GM06990 (cell line): ENCODE measurements around the gene CNDP2.

Experiments
- DNase-seq: peaks from one replicate; pipeline ENCODE4 v3.0.0-alpha.2; 2011; ENCODE audit not compliant: insufficient read length; ENCODE audit errors: extremely low read depth
- H3K27me3 ChIP-seq: replicated peaks from 2 replicates; pipeline ENCODE4 v1.6.0; 2011; ENCODE audit warnings: low read length; ENCODE audit not compliant: control insufficient read depth, insufficient read depth
- H3K36me3 ChIP-seq: 2 replicates; pipeline ENCODE4 v1.5.1; 2011; ENCODE audit warnings: low read length; ENCODE audit not compliant: control insufficient read depth, insufficient read depth
- H3K4me3 ChIP-seq: replicated peaks from 2 replicates; pipeline ENCODE4 v1.5.1; 2011; ENCODE audit warnings: low read depth, mild to moderate bottlenecking, control low read depth, low read length
- TF ChIP-seq, protein P1 (sequence below): IDR thresholded peaks from 2 replicates; pipeline ENCODE4 v1.5.1; 2011; ENCODE audit warnings: low read length, control low read depth, mild to moderate bottlenecking, inconsistent platforms; ENCODE audit not compliant: insufficient read depth, poor library complexity, severe bottlenecking

CNDP2 gene

DNA sequence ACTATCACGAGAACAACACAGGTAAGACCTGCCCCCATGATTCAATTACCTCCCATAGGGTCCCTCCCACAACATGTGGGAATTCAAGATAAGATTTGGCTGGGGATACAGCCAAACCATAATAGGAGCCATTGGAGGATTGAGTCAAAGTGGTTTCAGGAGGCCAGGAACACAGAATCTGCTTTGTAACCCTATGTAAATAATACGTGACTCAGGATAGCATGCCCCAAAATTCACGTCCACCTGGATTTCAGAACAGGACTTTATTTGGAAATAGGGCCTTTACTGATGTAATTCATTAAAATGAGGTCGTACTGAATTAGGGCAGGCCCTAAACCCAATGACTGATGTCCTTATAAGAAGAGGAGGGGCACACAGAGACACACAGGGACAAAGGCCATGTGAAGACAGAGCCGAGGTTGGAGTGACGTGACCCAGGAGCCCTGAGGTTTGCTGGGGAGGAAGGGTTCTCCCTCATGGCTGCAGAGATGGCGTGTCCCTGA is 16.0 kb upstream of the CNDP2 start:
- DNase-seq = no peak
- Histone ChIP-seq H3K27me3 (no peaks in the 10 kb centered on the region), H3K4me3 (no peak overlapping the region), H3K36me3 (no peaks in the 10 kb centered on the region)
- TF ChIP-seq, protein P1, sequence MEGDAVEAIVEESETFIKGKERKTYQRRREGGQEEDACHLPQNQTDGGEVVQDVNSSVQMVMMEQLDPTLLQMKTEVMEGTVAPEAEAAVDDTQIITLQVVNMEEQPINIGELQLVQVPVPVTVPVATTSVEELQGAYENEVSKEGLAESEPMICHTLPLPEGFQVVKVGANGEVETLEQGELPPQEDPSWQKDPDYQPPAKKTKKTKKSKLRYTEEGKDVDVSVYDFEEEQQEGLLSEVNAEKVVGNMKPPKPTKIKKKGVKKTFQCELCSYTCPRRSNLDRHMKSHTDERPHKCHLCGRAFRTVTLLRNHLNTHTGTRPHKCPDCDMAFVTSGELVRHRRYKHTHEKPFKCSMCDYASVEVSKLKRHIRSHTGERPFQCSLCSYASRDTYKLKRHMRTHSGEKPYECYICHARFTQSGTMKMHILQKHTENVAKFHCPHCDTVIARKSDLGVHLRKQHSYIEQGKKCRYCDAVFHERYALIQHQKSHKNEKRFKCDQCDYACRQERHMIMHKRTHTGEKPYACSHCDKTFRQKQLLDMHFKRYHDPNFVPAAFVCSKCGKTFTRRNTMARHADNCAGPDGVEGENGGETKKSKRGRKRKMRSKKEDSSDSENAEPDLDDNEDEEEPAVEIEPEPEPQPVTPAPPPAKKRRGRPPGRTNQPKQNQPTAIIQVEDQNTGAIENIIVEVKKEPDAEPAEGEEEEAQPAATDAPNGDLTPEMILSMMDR = no peak

GRCh38 chr18:74482697-74483096 is 13.5 kb upstream of the CNDP2 start:
- Histone ChIP-seq H3K36me3 (no peaks in the 10 kb centered on the region), H3K27me3 (no peaks in the 10 kb centered on the region), H3K4me3 (no peak overlapping the region)
- TF ChIP-seq, protein P1 = no peak
- DNase-seq = no peak

DNA sequence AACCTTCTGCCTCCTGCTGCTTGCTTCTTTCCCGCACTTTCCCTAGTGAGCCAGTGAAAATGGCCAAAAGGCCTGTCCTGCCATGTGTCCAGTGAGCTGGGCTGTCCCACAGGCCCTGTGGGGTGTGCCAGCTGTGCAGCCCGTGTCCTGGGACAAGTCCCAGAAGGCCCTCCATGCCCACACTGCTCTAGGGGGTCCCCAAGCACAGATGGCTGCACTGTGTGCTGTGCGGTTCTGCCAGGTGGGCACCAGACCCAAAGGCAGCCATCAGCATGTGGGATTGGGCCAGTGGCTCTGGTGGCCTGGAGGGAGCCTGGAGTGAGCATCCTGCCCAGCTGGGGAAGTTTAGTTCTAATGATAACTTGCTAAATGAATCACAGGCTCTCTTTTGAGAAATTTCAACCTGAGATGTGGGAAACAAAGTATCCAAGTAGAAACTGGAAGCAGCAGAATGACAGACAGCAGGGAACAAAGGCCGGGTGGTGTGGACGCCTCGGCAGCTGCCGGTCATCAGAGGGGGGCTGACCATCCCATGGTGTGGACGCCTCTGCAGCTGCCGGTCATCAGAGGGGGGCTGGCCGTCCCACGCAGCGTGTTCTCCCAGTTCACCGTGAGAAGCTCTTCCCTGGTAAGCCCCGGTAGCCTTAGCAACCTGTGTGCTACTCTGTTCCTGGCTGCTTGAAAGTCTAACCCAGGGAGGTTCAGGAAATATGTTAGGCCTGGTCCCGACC is 9.9 kb upstream of the CNDP2 start:
- H3K27me3 ChIP-seq = no peaks in the 10 kb centered on the region
- TF ChIP-seq, protein P1 = no peak
- no peak for DNase-seq
- H3K4me3 ChIP-seq = no peak overlapping the region
- H3K36me3 ChIP-seq = no peaks in the 10 kb centered on the region

GRCh38 chr18:74488354-74488753 is 7.8 kb upstream of the CNDP2 start:
- TF ChIP-seq, protein P1 = no peak
- no peak for DNase-seq

DNA sequence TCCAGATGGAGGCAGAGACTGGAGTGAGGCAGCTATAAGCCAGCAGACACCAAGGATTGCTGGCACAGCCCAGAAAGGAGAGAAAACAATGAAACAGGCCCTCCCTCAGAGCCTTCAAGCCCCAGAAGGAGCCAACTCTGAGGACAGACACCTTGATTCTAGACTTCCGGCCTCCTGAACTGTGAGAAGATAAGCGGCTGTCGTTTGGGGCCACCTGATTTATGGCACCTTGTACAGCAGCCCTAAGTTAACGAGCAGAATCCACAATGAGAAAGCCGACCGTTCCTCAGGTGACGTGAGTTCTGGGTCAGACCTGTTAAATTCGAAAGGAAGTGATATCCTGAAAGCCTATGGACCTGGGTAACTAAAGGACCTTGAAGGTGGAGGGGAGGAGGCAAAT is 7.3 kb upstream of the CNDP2 start:
- TF ChIP-seq, protein P1 = no peak
- Histone ChIP-seq H3K27me3 (no peaks in the 10 kb centered on the region), H3K36me3 (no peaks in the 10 kb centered on the region), H3K4me3 (no peak overlapping the region)
- no peak for DNase-seq

More at GRCh38 chr18:74488354-74488753, 7.8 kb upstream of the CNDP2 start:
- Histone ChIP-seq H3K27me3 (no peaks in the 10 kb centered on the region), H3K36me3 (no peaks in the 10 kb centered on the region), H3K4me3 (no peak overlapping the region)
